ENCODE measurements around the gene STX5.

- TF ChIP-seq POLR2AphosphoS5 (IDR thresholded peaks at IDR 0.05) = no peak
- TF ChIP-seq CTCF (IDR thresholded peaks at IDR 0.05 in 8 of 11, conservative IDR thresholded peaks at IDR 0.05 in 3 of 11) = no peak
- TF ChIP-seq POLR2A (IDR thresholded peaks at IDR 0.05) = no peak
Measured at GRCh38 chr11:62823677-62824076, 8.2 kb downstream of the STX5 start.
